Transverse colon (tissue), 4 donors: ENCODE results near the gene SLC44A4.
"Not testable (repeated sequence)": the region's sequence is repeated elsewhere in the genome, so short reads cannot be mapped to it uniquely, and the experiment has no call there.

Source experiments
- POLR2A ChIP-seq: fragments of 450-650 bp; IDR thresholded peaks from one replicate; pipeline ENCODE4 v1.6.1; 2016; ENCODE audit warnings: antibody characterized with exemption, mild to moderate bottlenecking, moderate library complexity
- POLR2AphosphoS5 ChIP-seq, 3 donors: sonication (generic); formaldehyde crosslinking; IDR thresholded peaks; one replicate each; pipeline ENCODE4 v1.6.1; 2016; ENCODE audit warnings: antibody characterized with exemption in 3 of 3
- TF ChIP-seq, protein P1 (sequence below), 5 experiments: fragments of 200-600 bp in 3 of 5; fragments of 450-650 bp in 2 of 5; sonication (generic) in 3 of 5; IDR thresholded peaks; 1 replicate in 2 of 5; 2 replicates in 3 of 5; pipeline ENCODE4 v1.5.1; 2016 to 2017; ENCODE audit warnings: antibody characterized with exemption in 5 of 5, inconsistent platforms in 3 of 5, mild to moderate bottlenecking in 2 of 5, moderate library complexity in 1 of 5

DNA sequence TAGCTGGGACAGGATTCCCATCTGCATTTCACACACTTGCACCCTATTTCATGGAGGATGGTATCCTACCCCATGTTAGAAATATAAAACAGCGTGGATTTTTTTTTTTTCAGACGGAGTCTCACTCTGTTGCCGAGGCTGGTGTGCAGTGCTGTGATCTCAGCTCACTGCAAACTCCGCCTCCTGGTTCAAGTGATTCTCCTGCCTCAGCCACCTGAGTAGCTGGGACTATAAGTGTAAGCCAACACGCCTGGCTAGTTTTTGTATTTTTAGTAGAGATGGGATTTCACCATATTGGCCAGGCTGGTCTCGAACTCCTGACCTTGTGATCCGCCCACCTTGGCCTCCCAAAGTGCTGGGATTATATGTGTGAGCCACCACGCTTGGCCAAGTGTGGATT lies 21.0 kb downstream of the SLC44A4 start:
- TF ChIP-seq, protein P1, sequence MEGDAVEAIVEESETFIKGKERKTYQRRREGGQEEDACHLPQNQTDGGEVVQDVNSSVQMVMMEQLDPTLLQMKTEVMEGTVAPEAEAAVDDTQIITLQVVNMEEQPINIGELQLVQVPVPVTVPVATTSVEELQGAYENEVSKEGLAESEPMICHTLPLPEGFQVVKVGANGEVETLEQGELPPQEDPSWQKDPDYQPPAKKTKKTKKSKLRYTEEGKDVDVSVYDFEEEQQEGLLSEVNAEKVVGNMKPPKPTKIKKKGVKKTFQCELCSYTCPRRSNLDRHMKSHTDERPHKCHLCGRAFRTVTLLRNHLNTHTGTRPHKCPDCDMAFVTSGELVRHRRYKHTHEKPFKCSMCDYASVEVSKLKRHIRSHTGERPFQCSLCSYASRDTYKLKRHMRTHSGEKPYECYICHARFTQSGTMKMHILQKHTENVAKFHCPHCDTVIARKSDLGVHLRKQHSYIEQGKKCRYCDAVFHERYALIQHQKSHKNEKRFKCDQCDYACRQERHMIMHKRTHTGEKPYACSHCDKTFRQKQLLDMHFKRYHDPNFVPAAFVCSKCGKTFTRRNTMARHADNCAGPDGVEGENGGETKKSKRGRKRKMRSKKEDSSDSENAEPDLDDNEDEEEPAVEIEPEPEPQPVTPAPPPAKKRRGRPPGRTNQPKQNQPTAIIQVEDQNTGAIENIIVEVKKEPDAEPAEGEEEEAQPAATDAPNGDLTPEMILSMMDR (IDR thresholded peaks at IDR 0.05): not testable (repeated sequence)
- TF ChIP-seq POLR2AphosphoS5 (IDR thresholded peaks at IDR 0.05); POLR2A: not testable (repeated sequence)
